Brain microvascular endothelial cell (primary cell): ENCODE results near the gene SPATA18.
A peak's percentile ranks its signal among the peaks of the same experiment; 100 is the strongest.

Experiments used
- DNase-seq: peaks from one replicate; pipeline ENCODE4 v3.0.0-alpha.2; 2020
- H3K27ac ChIP-seq: fragments of 250-450 bp; sonication (Bioruptor Pico); 2 replicates; pipeline ENCODE4 v1.5.1; 2020; ENCODE audit warnings: mild to moderate bottlenecking, moderate library complexity
- H3K27me3 ChIP-seq: fragments of 250-450 bp; sonication (Bioruptor Pico); replicated peaks from 2 replicates; pipeline ENCODE4 v1.5.1; 2020; ENCODE audit warnings: mild to moderate bottlenecking
- H3K36me3 ChIP-seq: fragments of 250-450 bp; sonication (Bioruptor Pico); replicated peaks from 2 replicates; pipeline ENCODE4 v1.5.1; 2020; ENCODE audit warnings: mild to moderate bottlenecking
- H3K4me3 ChIP-seq: 2 replicates; pipeline ENCODE4 v1.5.1; 2011; ENCODE audit warnings: low read depth, mild to moderate bottlenecking, control low read depth, low read length, moderate library complexity
- CTCF ChIP-seq: IDR thresholded peaks from 2 replicates; pipeline ENCODE4 v1.5.1; 2011; ENCODE audit warnings: low read depth, mild to moderate bottlenecking, moderate library complexity, low read length, control low read depth, inconsistent platforms; ENCODE audit errors: missing control alignments
- in situ Hi-C: cut with HindIII; loops from 2 replicates; pipeline ENCODE4 v1.10.0; 2017; ENCODE audit warnings: low sequenced_read_pairs, low pct_ligation_motif_present

SPATA18 gene

GRCh38 chr4:52038103-52038912 lies 12.8 kb upstream of the SPATA18 start, which contains the start of gene SGCB:
Gene SGCB, minus strand, starts transcription at chr4:52038299. Its CDS starts 40 bp downstream, at chr4:52038259.
- no peaks in the 10 kb centered on the region for H3K36me3 ChIP-seq
- in situ Hi-C loops, result no loop called here
- H3K27me3 ChIP-seq, result no peaks in the 10 kb centered on the region
- H3K4me3 ChIP-seq, result peak within 1 kb of the TSS; percentile 75
- no peak for DNase-seq
- no peak for TF ChIP-seq CTCF
- H3K27ac ChIP-seq, result no peak within 1 kb of the TSS

- in situ Hi-C loops, result no loop called here
- Histone ChIP-seq H3K27me3 (peaks cover 2% of the 10 kb centered on the region), H3K4me3 (no peak overlapping the region)
Observed at GRCh38 chr4:52045028-52045427, 6.1 kb upstream of the SPATA18 start.

GRCh38 chr4:52049266-52049665 lies 1.8 kb upstream of the SPATA18 start:
- no peak for DNase-seq
- Histone ChIP-seq H3K27ac (no peak overlapping the region), H3K27me3 (peaks cover 2% of the 10 kb centered on the region), H3K36me3 (no peaks in the 10 kb centered on the region), H3K4me3 (no peak overlapping the region)
- TF ChIP-seq CTCF, result no peak
- in situ Hi-C loops, result no loop called here

More at GRCh38 chr4:52045028-52045427, 6.1 kb upstream of the SPATA18 start:
- no peak for DNase-seq
- Histone ChIP-seq H3K27ac (no peak overlapping the region), H3K36me3 (no peaks in the 10 kb centered on the region)
- no peak for TF ChIP-seq CTCF

GRCh38 chr4:52051615-52052474 lies 741 bp downstream of the SPATA18 start:
- no peaks in the 10 kb centered on the region for H3K36me3 ChIP-seq
- H3K27me3 ChIP-seq, result peaks cover 2% of the 10 kb centered on the region
- peak; percentile 89 for DNase-seq
- peak overlapping the region; percentile 69 for H3K4me3 ChIP-seq
- peak overlapping the region; percentile 29 for H3K27ac ChIP-seq
- TF ChIP-seq CTCF, result no peak
- in situ Hi-C loops, result no loop called here

GRCh38 chr4:52052475-52052780 lies 1.3 kb downstream of the SPATA18 start:
- H3K27ac ChIP-seq, result no peak overlapping the region
- peak overlapping the region; percentile 69 for H3K4me3 ChIP-seq
- DNase-seq, result no peak
- in situ Hi-C loops, result no loop called here
- no peaks in the 10 kb centered on the region for H3K36me3 ChIP-seq
- H3K27me3 ChIP-seq, result peaks cover 2% of the 10 kb centered on the region
- TF ChIP-seq CTCF, result no peak
